Stimulated activated CD8-positive, alpha-beta memory T cell treated with anti-CD3 and anti-CD28 coated beads, Interleukin-12 subunit alpha, Interleukin-12 subunit beta, amount 100 ng/mL, for 1 hour (primary cell): ENCODE data around the gene SLC39A1.
"Not testable (repeated sequence)": the region's sequence is repeated elsewhere in the genome, so short reads cannot be mapped to it uniquely, and the experiment has no call there.

Source experiments
- DNase-seq: peaks from one replicate; pipeline ENCODE4 v3.0.0-alpha.2; 2020; ENCODE audit warnings: low read depth

SLC39A1 gene

DNA sequence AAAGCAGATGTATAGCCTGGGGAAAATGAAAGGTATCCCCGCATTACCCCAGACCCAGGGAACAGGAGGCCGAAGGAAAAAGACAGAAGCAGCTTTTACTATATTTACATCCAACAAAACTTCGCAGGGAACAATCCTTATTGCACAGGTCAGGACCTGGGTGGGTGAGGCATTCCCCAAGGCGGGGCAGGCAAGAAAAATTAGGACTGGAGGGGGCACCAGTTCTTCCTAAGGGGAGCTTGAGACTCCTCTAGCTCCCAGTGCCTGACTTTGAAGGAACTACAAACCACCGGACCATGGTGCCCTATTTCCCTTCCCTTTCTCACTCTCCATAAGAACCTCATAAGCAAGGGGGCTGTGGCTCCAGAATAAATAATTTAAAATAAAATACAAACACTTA is 33.9 kb downstream of the SLC39A1 start:
- DNase-seq: no peak

DNA sequence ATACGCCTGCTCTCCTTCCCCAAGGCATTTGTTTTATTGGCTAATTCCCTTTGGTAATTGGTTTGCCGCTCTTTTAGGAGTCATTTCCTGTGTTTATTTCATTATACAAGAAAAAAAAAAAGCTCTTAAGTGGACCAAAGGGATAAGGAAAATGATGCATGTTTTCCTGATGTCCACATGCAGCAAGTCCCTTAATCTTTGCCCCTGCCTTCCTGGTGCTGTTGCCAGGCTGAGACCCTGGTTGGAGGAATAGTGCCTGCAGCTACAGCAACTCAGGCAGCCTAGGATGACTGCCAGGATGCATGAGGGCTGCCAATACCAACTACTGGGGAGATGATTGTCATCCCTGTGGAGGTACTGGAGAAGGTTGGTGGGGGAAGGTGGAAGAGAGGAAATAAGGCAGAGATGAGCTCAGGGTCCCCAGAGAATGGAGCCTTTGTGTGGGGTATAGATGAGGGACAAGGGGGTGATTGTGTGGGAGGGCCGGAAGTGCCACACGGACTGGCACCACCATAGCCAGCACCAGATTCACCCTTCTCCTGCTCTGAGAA is 34.5 kb downstream of the SLC39A1 start:
- DNase-seq: no peak

DNA sequence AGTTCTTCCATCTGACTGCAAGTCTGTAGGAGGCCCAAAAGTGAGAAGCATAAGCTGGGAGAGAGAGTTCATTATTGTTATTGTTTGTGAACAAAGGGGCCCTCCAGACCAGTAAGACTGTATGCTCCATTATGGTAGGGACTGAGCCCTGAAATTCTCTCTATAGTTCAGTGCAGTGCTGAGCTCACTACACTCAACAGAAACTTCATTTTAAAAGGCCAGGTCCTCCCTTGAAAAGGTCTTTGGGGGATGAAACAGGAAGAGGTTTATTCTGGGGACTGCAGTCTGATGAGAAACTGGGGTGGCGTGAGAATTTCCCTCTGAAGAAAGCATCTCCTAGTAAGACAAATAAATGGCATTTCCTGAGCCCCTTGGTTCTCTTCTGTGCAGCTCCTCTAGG is 35.1 kb downstream of the SLC39A1 start:
- DNase-seq: no peak

DNA sequence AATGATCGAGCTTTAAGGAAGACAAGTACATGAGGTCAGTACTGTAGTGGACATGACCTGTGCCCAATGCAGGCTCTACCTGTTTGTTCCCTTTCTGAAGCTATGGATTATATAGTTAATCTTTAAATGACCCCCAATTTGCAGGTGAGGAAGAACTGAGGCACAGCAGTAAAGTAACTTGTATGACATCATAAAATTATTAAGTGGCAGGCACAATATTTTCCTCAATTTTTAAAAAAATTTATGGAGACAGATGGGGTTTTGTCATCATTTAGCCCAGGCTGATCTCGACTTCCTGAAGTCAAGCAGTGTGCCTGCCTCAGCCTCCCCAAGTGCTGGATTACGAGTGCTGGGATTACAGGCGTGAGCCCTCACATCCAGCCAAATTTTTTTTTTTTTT is 36.9 kb downstream of the SLC39A1 start:
- no peak for DNase-seq

DNA sequence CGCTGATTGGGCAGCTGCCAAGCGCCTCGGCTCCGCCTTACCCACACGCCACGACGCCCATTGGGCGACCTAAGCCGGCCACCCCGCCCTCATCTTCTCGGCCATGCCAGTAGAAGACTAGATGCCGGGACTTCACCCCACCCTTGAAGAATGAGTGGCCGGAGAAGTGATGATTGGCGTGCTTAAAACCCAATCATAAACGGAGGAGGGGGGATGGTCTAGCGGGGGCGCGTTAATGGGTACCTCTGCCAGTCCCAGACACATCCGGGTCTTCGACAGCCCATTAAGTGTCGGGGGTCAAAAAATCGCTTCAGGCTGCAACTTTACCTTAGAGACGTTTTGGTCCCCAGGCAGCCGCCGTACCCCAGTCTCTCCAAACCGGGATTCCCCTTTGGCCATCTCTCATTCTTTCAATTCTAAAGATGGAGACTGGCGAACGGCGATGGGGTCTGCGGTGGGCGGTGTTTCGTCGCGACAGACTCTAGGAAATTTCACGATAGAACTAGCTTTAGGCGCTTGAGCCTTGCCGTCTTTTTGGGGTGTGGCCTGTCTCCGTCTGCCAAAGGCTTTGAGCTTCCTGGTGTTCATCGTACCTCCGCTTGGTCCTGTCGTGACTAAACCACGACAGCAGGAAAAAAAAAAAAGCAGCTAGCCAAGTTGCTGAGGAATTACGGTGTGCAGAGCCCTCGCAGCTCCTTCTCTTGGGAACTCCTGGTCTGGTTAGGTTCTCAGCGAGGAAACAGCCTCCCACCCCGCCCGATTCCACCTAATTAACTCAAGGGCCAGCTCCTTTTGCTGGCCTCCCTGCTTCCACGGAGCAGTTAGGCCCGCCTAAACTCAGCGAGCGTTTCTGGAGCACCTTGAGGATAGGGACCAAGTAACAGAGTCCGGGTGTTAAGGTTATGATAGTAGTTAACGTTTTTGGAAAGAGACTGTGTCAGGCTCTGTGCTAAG is 40.1 kb downstream of the SLC39A1 start, which contains the start of gene GATAD2B:
GATAD2B (minus strand) TSS at position 1 of the 954 bp plus-strand sequence. CDS start 94,625 bp downstream, outside the sequence.
- DNase-seq: peak; percentile 97

DNA sequence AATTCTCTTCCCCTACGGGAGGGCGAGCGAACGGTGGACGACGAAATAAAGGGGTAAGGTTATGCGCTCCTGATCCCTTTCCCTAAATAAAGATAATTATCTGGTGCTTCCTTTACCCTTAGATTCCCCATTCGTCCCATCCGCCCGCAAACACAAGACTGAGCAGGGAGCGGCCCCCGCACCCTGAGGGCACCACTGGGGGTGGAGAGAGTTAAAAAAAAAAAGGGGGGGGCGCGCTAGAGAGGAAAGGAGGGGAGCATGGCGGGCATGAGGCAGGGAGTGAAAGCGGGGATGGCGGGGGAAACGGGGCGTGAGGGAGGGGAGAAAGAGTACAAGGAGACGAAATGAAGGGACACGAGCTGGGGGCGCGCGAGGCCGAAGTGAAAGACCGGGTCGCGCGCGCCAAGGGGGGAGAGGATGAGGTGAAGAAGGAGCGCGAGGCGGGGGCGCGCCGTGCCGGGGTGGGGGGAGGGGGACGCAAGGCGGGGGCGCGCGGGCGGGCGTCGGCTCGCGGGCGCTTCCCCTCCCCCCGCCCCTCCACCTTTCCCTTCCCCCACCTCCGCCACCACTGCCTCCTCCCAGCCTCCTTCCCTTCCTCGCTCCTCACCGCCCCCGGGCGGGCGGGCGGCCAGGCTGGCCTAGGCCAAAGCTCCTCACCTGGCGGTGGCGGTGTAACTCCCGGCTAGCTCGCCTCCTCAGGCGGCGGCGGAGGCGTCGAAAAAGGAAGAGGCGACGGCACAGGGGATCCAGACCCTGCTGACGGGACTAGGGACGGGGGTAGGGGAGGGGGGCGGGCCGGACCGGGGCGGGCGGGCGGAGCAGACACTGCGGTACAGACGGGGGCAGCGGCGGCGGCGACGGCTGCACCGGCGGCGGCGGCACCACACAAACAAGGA is 41.0 kb downstream of the SLC39A1 start:
- peak; percentile 37 for DNase-seq

DNA sequence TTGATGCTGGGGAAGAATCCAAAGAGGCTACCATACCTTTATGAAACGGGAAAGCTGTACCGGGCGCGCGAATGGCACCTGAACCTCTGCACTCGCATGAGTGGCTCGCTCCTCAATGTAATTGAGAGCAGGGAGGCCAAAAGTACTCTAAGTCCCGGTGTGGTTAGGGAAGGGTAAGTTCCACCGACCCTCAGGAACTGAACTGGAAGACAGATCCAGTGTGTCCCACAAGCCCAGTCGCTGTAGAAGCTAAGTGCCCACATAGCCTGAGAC is 41.6 kb downstream of the SLC39A1 start:
- no peak for DNase-seq

DNA sequence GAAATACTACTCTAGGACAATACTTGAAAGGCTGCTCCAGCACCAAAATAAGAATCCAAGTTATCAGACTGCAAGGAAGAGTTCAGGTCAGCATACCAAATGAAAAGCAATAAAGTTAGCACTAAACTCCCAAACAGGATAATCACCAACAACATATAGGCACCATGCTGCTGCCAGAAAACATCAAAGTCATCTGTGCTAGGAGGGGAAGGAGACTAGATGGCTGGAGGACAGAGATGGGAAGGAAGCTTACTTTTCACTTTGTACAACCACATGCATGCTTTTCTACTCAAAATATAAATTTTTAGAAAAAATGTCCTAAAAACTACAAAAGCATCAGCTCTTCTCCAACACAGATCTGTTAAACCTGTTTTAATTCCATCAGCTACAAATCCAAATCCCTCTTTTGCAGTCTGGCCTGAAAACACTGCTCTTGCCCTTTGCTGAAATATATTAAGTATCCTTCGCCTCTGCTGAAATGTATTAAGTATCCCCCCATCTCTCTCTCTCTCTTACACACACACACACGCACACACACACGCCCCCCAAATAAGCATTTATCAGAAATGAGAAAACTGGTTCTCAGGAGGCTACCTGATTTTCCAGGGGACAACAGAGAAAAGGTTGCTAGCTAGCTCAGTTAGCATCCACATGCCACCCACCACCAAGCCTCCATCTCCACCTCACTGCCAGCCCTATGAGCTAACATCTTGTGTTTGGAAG is 42.1 kb downstream of the SLC39A1 start:
- DNase-seq: no peak

DNA sequence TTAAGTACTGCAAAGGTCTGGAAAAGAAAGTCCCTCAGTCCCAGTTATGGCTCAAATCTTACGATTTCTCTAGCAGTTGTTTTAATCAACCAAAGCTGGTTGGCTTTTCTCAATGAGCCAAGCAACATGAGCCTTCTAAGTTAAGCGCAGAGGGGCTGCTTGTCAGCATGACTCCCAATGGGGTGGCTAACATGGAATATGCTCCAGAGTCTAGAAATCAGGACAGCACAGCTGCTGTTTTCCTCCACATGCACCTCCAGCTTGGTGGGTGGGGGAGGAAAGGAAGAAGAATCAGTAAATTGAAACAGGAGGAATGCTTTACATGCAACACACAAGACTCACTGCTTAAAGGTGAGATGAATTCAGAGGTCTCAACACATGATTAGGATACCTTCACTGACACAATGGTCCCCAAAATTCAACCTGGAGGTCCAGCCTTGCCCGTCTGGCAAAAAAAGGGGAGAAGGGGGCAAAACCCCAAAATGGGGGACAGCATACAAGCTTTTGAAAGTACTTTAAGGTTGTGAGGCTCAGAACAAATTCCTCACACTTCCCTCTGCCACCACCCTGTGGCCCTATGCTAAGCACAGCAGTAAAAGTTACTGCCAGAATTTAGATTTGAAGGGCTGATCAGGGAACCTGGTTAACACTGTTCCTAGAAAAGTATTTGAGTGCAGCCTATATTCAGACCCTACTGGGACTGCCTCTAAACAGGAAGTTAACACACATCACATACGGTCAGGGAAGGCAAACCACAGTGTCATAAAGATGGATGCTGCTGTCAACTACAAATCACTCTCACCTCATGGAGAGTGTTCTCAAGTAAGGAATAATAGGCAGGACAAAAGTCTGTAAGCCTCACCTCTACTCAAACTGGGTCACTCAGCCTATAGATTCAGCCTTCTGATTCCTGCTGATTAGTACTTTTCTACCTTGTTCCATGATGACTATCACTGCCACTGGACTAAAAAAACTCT is 43.2 kb downstream of the SLC39A1 start:
- no peak for DNase-seq

DNA sequence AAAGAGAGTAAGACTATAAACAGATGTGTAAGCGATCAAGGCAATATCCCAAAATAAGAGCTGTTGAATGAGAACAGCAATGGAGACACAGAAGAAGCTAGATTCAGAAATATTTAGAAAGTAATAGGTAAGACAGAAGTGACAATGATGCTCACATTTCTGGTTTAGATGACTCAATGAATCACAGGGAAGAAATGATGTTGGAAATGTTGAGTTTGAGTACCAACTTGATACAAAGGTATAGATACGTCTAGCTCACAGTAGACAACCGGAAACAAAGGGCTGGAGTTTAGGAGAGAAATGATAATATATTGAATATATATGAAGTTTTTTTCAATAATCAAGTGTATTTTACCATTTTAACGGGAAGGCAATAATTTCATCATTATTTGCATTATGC is 47.0 kb downstream of the SLC39A1 start:
- no peak for DNase-seq

DNA sequence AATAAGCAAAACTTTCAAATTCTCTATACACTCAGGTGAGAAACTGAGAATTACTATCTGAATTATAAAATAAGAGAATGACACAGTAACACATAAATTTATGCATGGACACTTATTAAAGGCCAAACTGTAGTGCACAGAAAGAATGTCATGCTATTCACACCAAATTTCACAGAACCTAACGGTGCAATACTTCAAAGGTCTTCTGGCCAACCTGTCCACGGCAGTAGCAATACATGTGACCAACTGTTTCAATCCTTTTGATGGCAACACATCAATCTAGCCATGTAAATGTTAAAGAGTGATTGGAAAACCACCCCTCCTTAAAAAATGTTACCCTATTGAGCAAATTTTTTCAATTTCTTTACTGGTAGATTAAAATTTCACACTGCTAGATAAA is 51.0 kb downstream of the SLC39A1 start:
- DNase-seq: no peak

DNA sequence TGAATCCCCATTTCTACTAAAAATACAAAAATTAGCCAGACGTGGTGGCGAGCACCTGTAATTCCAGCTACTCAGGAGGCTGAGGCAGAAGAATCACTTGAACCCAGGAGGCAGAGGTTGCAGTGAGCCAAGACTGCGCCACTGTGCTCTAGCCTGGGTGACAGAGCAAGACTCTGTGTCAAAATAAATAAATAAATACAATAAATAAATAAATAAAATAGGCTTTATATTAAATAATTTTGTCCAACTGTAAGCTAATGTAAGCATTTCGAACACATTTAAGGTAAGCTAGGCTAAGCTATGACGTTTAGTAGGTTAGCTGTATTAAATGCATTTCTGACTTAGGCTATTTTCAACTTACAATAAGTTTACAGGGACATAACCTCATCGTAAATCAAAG is 52.8 kb downstream of the SLC39A1 start:
- not testable (repeated sequence) for DNase-seq
